Measurements from ENCODE around the gene NRM. TPM values are rescaled to one million over a fixed set of nuclear protein-coding genes. Genes with fewer than 3 reads are reported as not detected.

Gene NRM
- total RNA-seq, 4 donors from 2014 or later = 4.6 to 10.2 (median 6.2) TPM

GRCh38 chr6:30732237-30732943, 41.6 kb upstream of the NRM start:
- Histone ChIP-seq H3K9me3 (no peaks in the 10 kb centered on the region), H3K4me3 (no peak overlapping the region), H3K4me1 (peaks cover 14 to 40% (median 30%) of the 10 kb centered on the region in 4 donors), H3K27ac (replicated peaks in 1 of 4) (no peak overlapping the region), H3K36me3 (peaks cover 45 to 99% (median 93%) of the 10 kb centered on the region in 4 donors), H3K27me3 (no peaks in the 10 kb centered on the region)
- TF ChIP-seq POLR2A (IDR thresholded peaks at IDR 0.05; ENCODE audit: low read depth) = no peak
- TF ChIP-seq POLR2AphosphoS5 (IDR thresholded peaks at IDR 0.05) = no peak
- no peak for TF ChIP-seq EP300 (IDR thresholded peaks at IDR 0.05)
- no peak for TF ChIP-seq CTCF (IDR thresholded peaks at IDR 0.05)
- no peak for DNase-seq (ENCODE audit: extremely low spot score)
- intact Hi-C loops (cut with DNase I) = no loop called here
- 86% methylated on average over 11 of the region's 12 CpGs for WGBS

- TF ChIP-seq POLR2AphosphoS5 (IDR thresholded peaks at IDR 0.05) (no peak), EP300 (IDR thresholded peaks at IDR 0.05) (no peak), POLR2A (IDR thresholded peaks at IDR 0.05; ENCODE audit: low read depth) (no peak), CTCF (IDR thresholded peaks at IDR 0.05) (peak; percentile 58 to 74 (median 61))
- 47% methylated on average over 26 of the region's 30 CpGs for WGBS
- intact Hi-C loops (cut with DNase I) = no loop called here
- peak overlapping the region; percentile 13 to 72 (median 54) for H3K27ac ChIP-seq (replicated peaks in 1 of 4)
- H3K27me3 ChIP-seq = no peaks in the 10 kb centered on the region
- peaks cover 10 to 44% (median 25%) of the 10 kb centered on the region in 4 donors for H3K4me1 ChIP-seq
- no peak for DNase-seq (ENCODE audit: extremely low spot score)
- peak overlapping the region in 1 of 4 donors; percentile 4 for H3K4me3 ChIP-seq
- H3K36me3 ChIP-seq = peaks cover 43 to 97% (median 90%) of the 10 kb centered on the region in 4 donors
- H3K9me3 ChIP-seq = no peaks in the 10 kb centered on the region
These were observed 40.0 kb upstream of the NRM start for GRCh38 chr6:30730601-30731435.

GRCh38 chr6:30727920-30728553, 37.3 kb upstream of the NRM start:
- no peak overlapping the region for H3K4me3 ChIP-seq
- H3K27ac ChIP-seq (replicated peaks in 1 of 4) = peak overlapping the region; percentile 1 to 98 (median 34)
- H3K9me3 ChIP-seq = no peaks in the 10 kb centered on the region
- intact Hi-C loops (cut with DNase I) = no loop called here
- peaks cover 35 to 97% (median 93%) of the 10 kb centered on the region in 4 donors for H3K36me3 ChIP-seq
- TF ChIP-seq POLR2AphosphoS5 (IDR thresholded peaks at IDR 0.05) = no peak
- peaks cover 27 to 68% (median 48%) of the 10 kb centered on the region in 4 donors for H3K4me1 ChIP-seq
- H3K27me3 ChIP-seq = no peaks in the 10 kb centered on the region
- DNase-seq (ENCODE audit: extremely low spot score) = no peak
- 62% methylated on average over 7 of the region's 7 CpGs for WGBS

GRCh38 chr6:30726506-30727413, 36.0 kb upstream of the NRM start:
- Histone ChIP-seq H3K27ac (replicated peaks in 1 of 4) (peak overlapping the region in 2 of 4 donors; percentile 33 to 98), H3K27me3 (no peaks in the 10 kb centered on the region), H3K4me3 (no peak overlapping the region), H3K36me3 (peaks cover 32 to 96% (median 87%) of the 10 kb centered on the region in 4 donors), H3K4me1 (peaks cover 40 to 81% (median 60%) of the 10 kb centered on the region in 4 donors), H3K9me3 (no peaks in the 10 kb centered on the region)
- TF ChIP-seq CTCF (IDR thresholded peaks at IDR 0.05) (no peak), POLR2A (IDR thresholded peaks at IDR 0.05; ENCODE audit: low read depth) (no peak), POLR2AphosphoS5 (IDR thresholded peaks at IDR 0.05) (no peak), EP300 (IDR thresholded peaks at IDR 0.05) (no peak)
- DNase-seq (ENCODE audit: extremely low spot score) = no peak
- intact Hi-C loops (cut with DNase I) = no loop called here
- WGBS = 84% methylated on average over 11 of the region's 11 CpGs
